ENCODE results near the gene MDM1. TPM values are rescaled to one million over a fixed set of nuclear protein-coding genes. Genes with fewer than 3 reads are reported as not detected.

Gene MDM1
- total and polyA plus RNA-seq, 9 donors, result 11.2 to 21.8 (median 13.4) TPM

DNA sequence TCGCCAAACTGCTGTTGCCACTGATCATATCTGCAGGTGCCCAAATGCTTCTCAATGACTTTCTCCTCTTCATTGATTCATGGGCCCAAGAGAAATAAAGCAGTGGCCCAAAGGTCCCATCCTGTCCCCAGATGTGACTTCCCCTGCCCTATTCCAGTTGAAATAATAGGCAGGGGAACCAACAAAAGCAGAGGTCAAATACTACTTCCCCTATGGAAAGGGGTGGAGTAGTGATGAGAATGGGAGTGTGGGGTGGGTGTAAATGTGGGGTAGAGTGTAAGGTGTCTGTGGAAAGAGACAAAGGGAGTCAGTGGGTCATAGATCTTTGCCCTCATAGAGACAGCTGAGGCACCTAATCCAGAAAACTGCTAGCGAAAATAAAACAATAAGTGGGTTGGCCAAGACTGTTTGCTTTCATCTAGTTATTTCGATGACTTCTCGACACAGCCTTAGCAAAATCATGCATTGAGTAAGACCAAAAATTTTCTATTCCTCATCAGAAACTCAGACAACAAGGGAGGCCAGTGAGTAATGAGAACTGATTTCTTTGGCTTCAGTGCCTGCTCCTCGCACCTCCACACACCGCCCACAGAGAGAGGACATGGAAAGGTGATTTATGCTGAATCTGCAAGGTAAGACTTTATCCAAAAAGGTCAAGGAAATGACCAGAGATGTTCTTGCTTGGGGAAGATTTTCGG is 67.9 kb downstream of the MDM1 start:
- no peak overlapping the region for H3K4me3 ChIP-seq (ENCODE audit: low read length)
- no peak overlapping the region for H3K27ac ChIP-seq (ENCODE audit: low read length)
- H3K27me3 ChIP-seq (ENCODE audit: control insufficient read depth, insufficient read depth, low read length), result no peaks in the 10 kb centered on the region
- H3K9me3 ChIP-seq (replicated peaks; ENCODE audit: control insufficient read depth, low read depth, low read length), result no peaks in the 10 kb centered on the region
- DNase-seq, result no peak
- 100% methylated on average over 1 of the region's 7 CpGs for WGBS (ENCODE audit: insufficient coverage)
- H3K36me3 ChIP-seq (ENCODE audit: control insufficient read depth, insufficient read depth, low read length), result no peaks in the 10 kb centered on the region
- H3K4me1 ChIP-seq (ENCODE audit: control insufficient read depth, insufficient read depth, low read length), result no peaks in the 10 kb centered on the region

- no peak overlapping the region for H3K27ac ChIP-seq (ENCODE audit: low read length)
- DNase-seq, result no peak
- no peak overlapping the region for H3K4me3 ChIP-seq (ENCODE audit: low read length)
- H3K4me1 ChIP-seq (ENCODE audit: control insufficient read depth, insufficient read depth, low read length), result no peaks in the 10 kb centered on the region
- no peaks in the 10 kb centered on the region for H3K36me3 ChIP-seq (ENCODE audit: control insufficient read depth, insufficient read depth, low read length)
- no CpG with 5 or more reads among the region's 1 CpG for WGBS (ENCODE audit: insufficient coverage)
- H3K27me3 ChIP-seq (ENCODE audit: control insufficient read depth, insufficient read depth, low read length), result no peaks in the 10 kb centered on the region
- no peaks in the 10 kb centered on the region for H3K9me3 ChIP-seq (replicated peaks; ENCODE audit: control insufficient read depth, low read depth, low read length)
Measured at GRCh38 chr12:68263366-68263765, 68.8 kb downstream of the MDM1 start.

DNA sequence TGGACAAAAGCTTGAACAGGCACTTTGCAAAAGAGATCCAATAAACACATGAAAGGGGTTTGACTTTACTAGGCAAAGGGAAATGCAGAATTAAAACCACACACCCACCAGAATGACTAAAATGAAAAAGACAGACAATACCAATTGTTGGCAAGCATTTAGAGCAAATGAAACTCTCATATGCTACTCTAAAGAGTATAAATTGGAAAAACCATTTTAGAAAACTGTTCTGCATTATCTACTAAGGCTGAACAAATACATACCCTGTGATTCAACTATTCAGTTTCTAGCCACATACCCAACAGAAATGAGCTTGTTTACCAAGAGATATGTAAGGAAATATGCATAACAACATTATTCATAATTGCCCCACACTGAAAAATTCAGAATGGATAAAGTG is 70.3 kb downstream of the MDM1 start:
- Histone ChIP-seq H3K27ac (ENCODE audit: low read length) (no peak overlapping the region), H3K4me1 (ENCODE audit: control insufficient read depth, insufficient read depth, low read length) (no peaks in the 10 kb centered on the region), H3K36me3 (ENCODE audit: control insufficient read depth, insufficient read depth, low read length) (no peaks in the 10 kb centered on the region), H3K27me3 (ENCODE audit: control insufficient read depth, insufficient read depth, low read length) (no peaks in the 10 kb centered on the region), H3K4me3 (ENCODE audit: low read length) (no peak overlapping the region), H3K9me3 (replicated peaks; ENCODE audit: control insufficient read depth, low read depth, low read length) (no peaks in the 10 kb centered on the region)
- DNase-seq, result no peak

- 83% methylated on average over 1 of the region's 3 CpGs for WGBS (ENCODE audit: insufficient coverage)
- Histone ChIP-seq H3K4me1 (ENCODE audit: control insufficient read depth, insufficient read depth, low read length) (no peaks in the 10 kb centered on the region), H3K4me3 (ENCODE audit: low read length) (no peak overlapping the region), H3K27ac (ENCODE audit: low read length) (no peak overlapping the region), H3K9me3 (replicated peaks; ENCODE audit: control insufficient read depth, low read depth, low read length) (no peaks in the 10 kb centered on the region), H3K27me3 (ENCODE audit: control insufficient read depth, insufficient read depth, low read length) (no peaks in the 10 kb centered on the region), H3K36me3 (ENCODE audit: control insufficient read depth, insufficient read depth, low read length) (no peaks in the 10 kb centered on the region)
- no peak for DNase-seq
Measured at GRCh38 chr12:68260153-68260552, 72.0 kb downstream of the MDM1 start.

- H3K27ac ChIP-seq (ENCODE audit: low read length), result no peak overlapping the region
- whole genome bisulfite sequencing (ENCODE audit: insufficient coverage), result no CpG with 5 or more reads among the region's 3 CpGs
- DNase-seq, result no peak
- H3K27me3 ChIP-seq (ENCODE audit: control insufficient read depth, insufficient read depth, low read length), result no peaks in the 10 kb centered on the region
- H3K36me3 ChIP-seq (ENCODE audit: control insufficient read depth, insufficient read depth, low read length), result no peaks in the 10 kb centered on the region
- H3K4me3 ChIP-seq (ENCODE audit: low read length), result no peak overlapping the region
- H3K9me3 ChIP-seq (replicated peaks; ENCODE audit: control insufficient read depth, low read depth, low read length), result no peaks in the 10 kb centered on the region
- no peaks in the 10 kb centered on the region for H3K4me1 ChIP-seq (ENCODE audit: control insufficient read depth, insufficient read depth, low read length)
Measured at GRCh38 chr12:68259318-68259940, 72.7 kb downstream of the MDM1 start.

DNA sequence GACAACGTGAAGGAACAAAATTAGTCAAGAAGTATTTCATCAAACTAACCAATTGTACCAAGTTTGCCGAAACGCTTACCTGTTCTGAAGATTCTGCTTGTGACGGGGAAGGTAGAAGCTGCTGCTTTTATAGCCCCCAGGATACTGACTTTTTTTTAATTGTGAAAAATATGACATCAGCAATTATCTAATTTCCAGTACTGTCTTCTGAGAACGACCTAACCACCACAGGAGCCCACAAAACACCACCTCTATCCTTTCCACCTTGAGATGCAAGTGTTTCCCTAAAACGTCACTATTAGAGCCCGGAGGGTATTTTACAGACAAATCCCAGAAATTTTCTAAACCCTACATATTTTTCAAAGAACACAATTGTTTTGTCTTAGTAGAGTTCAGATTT is 78.7 kb downstream of the MDM1 start, which contains the start of gene IL22:
TSS of gene IL22 (minus strand) at position 101 of the 400 bp plus-strand sequence. CDS start 156 bp downstream, outside the sequence.
- no peak for DNase-seq
- no peaks in the 10 kb centered on the region for H3K9me3 ChIP-seq (replicated peaks; ENCODE audit: control insufficient read depth, low read depth, low read length)
- WGBS (ENCODE audit: insufficient coverage), result 100% methylated on average over 1 of the region's 7 CpGs
- H3K27ac ChIP-seq (ENCODE audit: low read length), result no peak within 1 kb of the TSS
- H3K36me3 ChIP-seq (ENCODE audit: control insufficient read depth, insufficient read depth, low read length), result no peaks in the 10 kb centered on the region
- H3K4me1 ChIP-seq (ENCODE audit: control insufficient read depth, insufficient read depth, low read length), result no peaks in the 10 kb centered on the region
- H3K4me3 ChIP-seq (ENCODE audit: low read length), result no peak within 1 kb of the TSS
- no peaks in the 10 kb centered on the region for H3K27me3 ChIP-seq (ENCODE audit: control insufficient read depth, insufficient read depth, low read length)

DNA sequence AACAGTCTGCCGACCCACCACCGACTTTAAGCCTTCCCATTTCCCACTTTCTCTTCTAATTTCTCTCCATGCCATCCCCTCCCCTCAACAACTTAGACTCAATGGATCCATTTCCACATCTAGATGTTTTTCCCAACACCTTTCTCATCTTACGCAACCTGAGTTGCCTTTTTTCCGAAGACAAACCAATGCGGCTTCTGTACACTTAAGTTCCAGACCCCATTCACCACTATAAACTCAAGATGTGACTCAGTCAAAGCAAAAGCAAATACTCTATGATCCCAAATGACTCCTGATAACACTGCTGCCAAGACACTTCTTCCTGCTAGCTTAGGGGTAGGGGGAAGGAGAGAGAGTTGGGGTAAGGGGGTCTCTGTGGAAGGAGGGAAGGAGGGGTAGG is 80.1 kb downstream of the MDM1 start:
- 91% methylated on average over 5 of the region's 5 CpGs for WGBS (ENCODE audit: insufficient coverage)
- no peak for DNase-seq

GRCh38 chr12:68250454-68250853 is 81.7 kb downstream of the MDM1 start:
- H3K27ac ChIP-seq (ENCODE audit: low read length), result no peak overlapping the region
- H3K4me1 ChIP-seq (ENCODE audit: control insufficient read depth, insufficient read depth, low read length), result no peaks in the 10 kb centered on the region
- H3K36me3 ChIP-seq (ENCODE audit: control insufficient read depth, insufficient read depth, low read length), result no peaks in the 10 kb centered on the region
- no peaks in the 10 kb centered on the region for H3K27me3 ChIP-seq (ENCODE audit: control insufficient read depth, insufficient read depth, low read length)
- DNase-seq, result no peak
- H3K9me3 ChIP-seq (replicated peaks; ENCODE audit: control insufficient read depth, low read depth, low read length), result no peaks in the 10 kb centered on the region
- WGBS (ENCODE audit: insufficient coverage), result no CpG with 5 or more reads among the region's 3 CpGs
- no peak overlapping the region for H3K4me3 ChIP-seq (ENCODE audit: low read length)

More for the DNA sequence above, 80.1 kb downstream of the MDM1 start:
- no peaks in the 10 kb centered on the region for H3K4me1 ChIP-seq (ENCODE audit: control insufficient read depth, insufficient read depth, low read length)
- no peaks in the 10 kb centered on the region for H3K9me3 ChIP-seq (replicated peaks; ENCODE audit: control insufficient read depth, low read depth, low read length)
- no peak overlapping the region for H3K4me3 ChIP-seq (ENCODE audit: low read length)
- H3K27ac ChIP-seq (ENCODE audit: low read length), result no peak overlapping the region
- no peaks in the 10 kb centered on the region for H3K36me3 ChIP-seq (ENCODE audit: control insufficient read depth, insufficient read depth, low read length)
- H3K27me3 ChIP-seq (ENCODE audit: control insufficient read depth, insufficient read depth, low read length), result no peaks in the 10 kb centered on the region

- Histone ChIP-seq H3K27ac (ENCODE audit: low read length) (no peak overlapping the region), H3K36me3 (ENCODE audit: control insufficient read depth, insufficient read depth, low read length) (no peaks in the 10 kb centered on the region), H3K27me3 (ENCODE audit: control insufficient read depth, insufficient read depth, low read length) (no peaks in the 10 kb centered on the region), H3K4me3 (ENCODE audit: low read length) (no peak overlapping the region), H3K9me3 (replicated peaks; ENCODE audit: control insufficient read depth, low read depth, low read length) (no peaks in the 10 kb centered on the region), H3K4me1 (ENCODE audit: control insufficient read depth, insufficient read depth, low read length) (no peaks in the 10 kb centered on the region)
- DNase-seq, result no peak
Measured at GRCh38 chr12:68247785-68248184, 84.4 kb downstream of the MDM1 start.

- Histone ChIP-seq H3K27ac (ENCODE audit: low read length) (no peak overlapping the region), H3K27me3 (ENCODE audit: control insufficient read depth, insufficient read depth, low read length) (no peaks in the 10 kb centered on the region), H3K36me3 (ENCODE audit: control insufficient read depth, insufficient read depth, low read length) (no peaks in the 10 kb centered on the region), H3K4me3 (ENCODE audit: low read length) (no peak overlapping the region), H3K9me3 (replicated peaks; ENCODE audit: control insufficient read depth, low read depth, low read length) (no peaks in the 10 kb centered on the region), H3K4me1 (ENCODE audit: control insufficient read depth, insufficient read depth, low read length) (no peaks in the 10 kb centered on the region)
- DNase-seq, result no peak
- WGBS (ENCODE audit: insufficient coverage), result 87% methylated on average over 3 of the region's 6 CpGs
Measured at GRCh38 chr12:68246350-68246749, 85.8 kb downstream of the MDM1 start.

All from muscle of leg (tissue), 11 donors.